Testis (tissue), 2 donors: Measurements from ENCODE around the gene RBM6.

ENCODE experiments used
- POLR2A ChIP-seq: fragments of 450-650 bp; IDR thresholded peaks from one replicate; pipeline ENCODE4 v1.6.1; 2017; ENCODE audit warnings: antibody characterized with exemption, mild to moderate bottlenecking, moderate library complexity
- TF ChIP-seq, protein P1 (sequence below), 3 experiments: fragments of 450-650 bp in 2 of 3; fragments of 200-600 bp in 1 of 3; sonication (generic) in 1 of 3; IDR thresholded peaks; one replicate each; pipeline ENCODE4 v1.5.1; 2016 to 2019; ENCODE audit warnings: antibody characterized with exemption in 3 of 3, mild to moderate bottlenecking in 2 of 3, moderate library complexity in 1 of 3

GRCh38 chr3:49967291-49967690, 27.3 kb downstream of the RBM6 start:
- TF ChIP-seq, protein P1, sequence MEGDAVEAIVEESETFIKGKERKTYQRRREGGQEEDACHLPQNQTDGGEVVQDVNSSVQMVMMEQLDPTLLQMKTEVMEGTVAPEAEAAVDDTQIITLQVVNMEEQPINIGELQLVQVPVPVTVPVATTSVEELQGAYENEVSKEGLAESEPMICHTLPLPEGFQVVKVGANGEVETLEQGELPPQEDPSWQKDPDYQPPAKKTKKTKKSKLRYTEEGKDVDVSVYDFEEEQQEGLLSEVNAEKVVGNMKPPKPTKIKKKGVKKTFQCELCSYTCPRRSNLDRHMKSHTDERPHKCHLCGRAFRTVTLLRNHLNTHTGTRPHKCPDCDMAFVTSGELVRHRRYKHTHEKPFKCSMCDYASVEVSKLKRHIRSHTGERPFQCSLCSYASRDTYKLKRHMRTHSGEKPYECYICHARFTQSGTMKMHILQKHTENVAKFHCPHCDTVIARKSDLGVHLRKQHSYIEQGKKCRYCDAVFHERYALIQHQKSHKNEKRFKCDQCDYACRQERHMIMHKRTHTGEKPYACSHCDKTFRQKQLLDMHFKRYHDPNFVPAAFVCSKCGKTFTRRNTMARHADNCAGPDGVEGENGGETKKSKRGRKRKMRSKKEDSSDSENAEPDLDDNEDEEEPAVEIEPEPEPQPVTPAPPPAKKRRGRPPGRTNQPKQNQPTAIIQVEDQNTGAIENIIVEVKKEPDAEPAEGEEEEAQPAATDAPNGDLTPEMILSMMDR (IDR thresholded peaks at IDR 0.05) = no peak
- TF ChIP-seq POLR2A = no peak
